Urinary bladder (tissue), 4 donors: ENCODE data around the gene TOP3B. TPM values are rescaled to one million over a fixed set of nuclear protein-coding genes. Genes with fewer than 3 reads are reported as not detected.

Experiments used
- DNase-seq: peaks from one replicate; pipeline ENCODE4 v3.0.0-alpha.2; 2015; ENCODE audit errors: extremely low spot score
- H3K27ac ChIP-seq: one replicate; pipeline ENCODE4 v1.5.1; 2013; ENCODE audit warnings: low read depth, mild to moderate bottlenecking, moderate library complexity
- H3K36me3 ChIP-seq: one replicate; pipeline ENCODE4 v1.6.1; 2013; ENCODE audit warnings: mild to moderate bottlenecking, moderate library complexity; ENCODE audit not compliant: insufficient read depth
- H3K4me1 ChIP-seq: one replicate; pipeline ENCODE4 v1.6.1; 2013; ENCODE audit warnings: mild to moderate bottlenecking, moderate library complexity; ENCODE audit not compliant: insufficient read depth
- H3K4me3 ChIP-seq: one replicate; pipeline ENCODE4 v1.5.1; 2013; ENCODE audit warnings: low read depth, low read length
- WGBS: extraction: QIAGEN DNeasy Blood & Tissue Kit; methylation state at CpG from one replicate; pipeline ENCODE4 v1.1.7; 2013; 5-methylcytosine and 5-hydroxymethylcytosine counted together
- polyA plus RNA-seq: library from polyadenylated mRNA; stranded (reverse); fragments of 200-250 nt; gene quantifications from one replicate; pipeline ENCODE4 v1.2.3, GENCODE V29; 2013
- total RNA-seq: library from RNA; depleted of rRNA; stranded (reverse); fragments of >200 nt; gene quantifications from one replicate; pipeline ENCODE4 v1.2.3, GENCODE V29; 2014
- donor health status: healthy with polysubstance abuse.
- donor health status: healthy.

The TOP3B gene
- total and polyA plus RNA-seq, 2 donors = 12.6 to 20.7 TPM

GRCh38 chr22:22001664-22002525, 19.3 kb upstream of the TOP3B start:
- no peaks in the 10 kb centered on the region for H3K4me1 ChIP-seq
- no peaks in the 10 kb centered on the region for H3K36me3 ChIP-seq
- H3K4me3 ChIP-seq = no peak overlapping the region
- no peak for DNase-seq
- 83% methylated on average over 2 of the region's 2 CpGs for WGBS
- no peak overlapping the region for H3K27ac ChIP-seq

- Histone ChIP-seq H3K36me3 (no peaks in the 10 kb centered on the region), H3K4me1 (no peaks in the 10 kb centered on the region), H3K4me3 (no peak overlapping the region), H3K27ac (no peak overlapping the region)
- DNase-seq = no peak
- WGBS = 72% methylated on average over 7 of the region's 7 CpGs
Measured at GRCh38 chr22:21998595-21999247, 16.1 kb upstream of the TOP3B start.

- H3K4me1 ChIP-seq = no peaks in the 10 kb centered on the region
- no peak for DNase-seq
- H3K36me3 ChIP-seq = no peaks in the 10 kb centered on the region
- H3K27ac ChIP-seq = no peak overlapping the region
- WGBS = 51% methylated on average over 5 of the region's 5 CpGs
- H3K4me3 ChIP-seq = no peak overlapping the region
Measured at GRCh38 chr22:21996175-21996720, 13.7 kb upstream of the TOP3B start.

GRCh38 chr22:21995660-21996059, 13.1 kb upstream of the TOP3B start:
- no peaks in the 10 kb centered on the region for H3K36me3 ChIP-seq

GRCh38 chr22:21994881-21995444, 12.4 kb upstream of the TOP3B start:
- Histone ChIP-seq H3K4me1 (no peaks in the 10 kb centered on the region), H3K27ac (no peak overlapping the region), H3K36me3 (no peaks in the 10 kb centered on the region), H3K4me3 (no peak overlapping the region)
- DNase-seq = no peak
- WGBS = 93% methylated on average over 3 of the region's 3 CpGs

More at GRCh38 chr22:21995660-21996059, 13.1 kb upstream of the TOP3B start:
- no peak for DNase-seq
- no peak overlapping the region for H3K4me3 ChIP-seq
- H3K4me1 ChIP-seq = no peaks in the 10 kb centered on the region
- 89% methylated on average over 3 of the region's 3 CpGs for WGBS
- no peak overlapping the region for H3K27ac ChIP-seq

- H3K4me1 ChIP-seq = no peaks in the 10 kb centered on the region
Measured at GRCh38 chr22:21992593-21993237, 10.1 kb upstream of the TOP3B start.

GRCh38 chr22:21991774-21992173, 9.2 kb upstream of the TOP3B start:
- Histone ChIP-seq H3K4me1 (no peaks in the 10 kb centered on the region), H3K27ac (no peak overlapping the region), H3K36me3 (no peaks in the 10 kb centered on the region), H3K4me3 (no peak overlapping the region)
- 86% methylated on average over 5 of the region's 5 CpGs for WGBS
- DNase-seq = no peak

More at GRCh38 chr22:21992593-21993237, 10.1 kb upstream of the TOP3B start:
- no peak overlapping the region for H3K4me3 ChIP-seq
- no peak for DNase-seq
- H3K36me3 ChIP-seq = no peaks in the 10 kb centered on the region
- H3K27ac ChIP-seq = no peak overlapping the region
- WGBS = 66% methylated on average over 7 of the region's 7 CpGs

- no peak for DNase-seq
- 81% methylated on average over 6 of the region's 6 CpGs for WGBS
- H3K4me1 ChIP-seq = no peaks in the 10 kb centered on the region
Measured at GRCh38 chr22:21991304-21991596, 8.7 kb upstream of the TOP3B start.

GRCh38 chr22:21990445-21991303, 8.1 kb upstream of the TOP3B start:
- H3K4me1 ChIP-seq = no peaks in the 10 kb centered on the region
- H3K4me3 ChIP-seq = no peak overlapping the region
- WGBS = 62% methylated on average over 16 of the region's 16 CpGs
- no peaks in the 10 kb centered on the region for H3K36me3 ChIP-seq
- no peak for DNase-seq
- no peak overlapping the region for H3K27ac ChIP-seq

More at GRCh38 chr22:21991304-21991596, 8.7 kb upstream of the TOP3B start:
- no peaks in the 10 kb centered on the region for H3K36me3 ChIP-seq
- H3K27ac ChIP-seq = no peak overlapping the region
- H3K4me3 ChIP-seq = no peak overlapping the region

- WGBS = 70% methylated on average over 6 of the region's 6 CpGs
- H3K27ac ChIP-seq = no peak overlapping the region
- H3K4me3 ChIP-seq = no peak overlapping the region
- no peaks in the 10 kb centered on the region for H3K4me1 ChIP-seq
- no peak for DNase-seq
- no peaks in the 10 kb centered on the region for H3K36me3 ChIP-seq
Measured at GRCh38 chr22:21989049-21989448, 6.5 kb upstream of the TOP3B start.

GRCh38 chr22:21985214-21985613, 2.6 kb upstream of the TOP3B start:
- Histone ChIP-seq H3K27ac (no peak overlapping the region), H3K4me1 (no peaks in the 10 kb centered on the region), H3K36me3 (no peaks in the 10 kb centered on the region), H3K4me3 (no peak overlapping the region)
- DNase-seq = no peak
- WGBS = 94% methylated on average over 5 of the region's 5 CpGs

GRCh38 chr22:21984793-21985192, 2.2 kb upstream of the TOP3B start:
- H3K36me3 ChIP-seq = no peaks in the 10 kb centered on the region
- no peak overlapping the region for H3K27ac ChIP-seq
- H3K4me3 ChIP-seq = no peak overlapping the region
- H3K4me1 ChIP-seq = no peaks in the 10 kb centered on the region
- 40% methylated on average over 7 of the region's 7 CpGs for WGBS
- no peak for DNase-seq

- Histone ChIP-seq H3K36me3 (no peaks in the 10 kb centered on the region), H3K27ac (no peak overlapping the region), H3K4me3 (peak overlapping the region; percentile 93), H3K4me1 (no peaks in the 10 kb centered on the region)
- WGBS = 31% methylated on average over 2 of the region's 2 CpGs
- DNase-seq = no peak
Measured at GRCh38 chr22:21981874-21982273, 713 bp downstream of the TOP3B start.
